HG03039 (cell line): ENCODE data around the gene CLCN7.

Source experiments
- ATAC-seq: cut with Tn5 transposase; IDR thresholded peaks from one replicate; pipeline ENCODE4 v1.9.1; 2021; ENCODE audit warnings: mild to moderate bottlenecking, moderate library complexity; ENCODE audit not compliant: unreplicated experiment

Gene CLCN7

DNA sequence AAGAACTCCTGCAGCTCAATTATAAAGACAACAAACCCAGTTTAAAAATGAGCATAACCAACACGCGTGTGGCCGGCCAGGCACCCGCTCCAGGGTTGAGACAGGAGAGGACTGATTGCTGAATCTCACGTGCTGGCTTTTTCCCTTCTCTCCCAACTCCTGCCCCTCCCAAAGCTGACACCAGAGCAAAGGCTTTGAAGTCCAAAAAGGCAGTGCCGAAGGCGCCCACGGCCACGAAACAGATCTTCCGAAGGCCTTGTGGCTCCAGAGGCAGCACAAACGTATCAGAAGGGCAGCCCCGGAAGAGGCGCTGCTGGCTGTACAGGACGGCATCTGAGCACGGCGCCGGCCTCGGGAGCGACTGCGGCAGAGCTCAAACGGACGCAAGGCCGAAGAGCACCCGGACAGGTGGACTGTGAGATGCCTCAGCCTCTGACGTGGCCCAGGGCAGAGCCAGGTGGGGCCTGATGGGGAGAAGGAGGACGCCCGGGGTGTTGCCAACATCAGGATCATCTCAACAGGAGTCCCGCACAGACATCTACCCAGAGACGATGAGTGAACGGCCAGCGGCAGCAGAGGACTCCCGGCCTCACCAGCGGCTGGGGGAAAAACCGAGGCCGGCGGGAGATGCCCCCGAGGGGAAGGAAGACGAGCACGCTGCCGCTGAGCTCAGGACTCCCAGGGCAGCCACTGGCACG is 10.5 kb downstream of the CLCN7 start:
- ATAC-seq = no peak

- ATAC-seq = no peak
Observed at GRCh38 chr16:1461146-1461545, 13.7 kb downstream of the CLCN7 start.

DNA sequence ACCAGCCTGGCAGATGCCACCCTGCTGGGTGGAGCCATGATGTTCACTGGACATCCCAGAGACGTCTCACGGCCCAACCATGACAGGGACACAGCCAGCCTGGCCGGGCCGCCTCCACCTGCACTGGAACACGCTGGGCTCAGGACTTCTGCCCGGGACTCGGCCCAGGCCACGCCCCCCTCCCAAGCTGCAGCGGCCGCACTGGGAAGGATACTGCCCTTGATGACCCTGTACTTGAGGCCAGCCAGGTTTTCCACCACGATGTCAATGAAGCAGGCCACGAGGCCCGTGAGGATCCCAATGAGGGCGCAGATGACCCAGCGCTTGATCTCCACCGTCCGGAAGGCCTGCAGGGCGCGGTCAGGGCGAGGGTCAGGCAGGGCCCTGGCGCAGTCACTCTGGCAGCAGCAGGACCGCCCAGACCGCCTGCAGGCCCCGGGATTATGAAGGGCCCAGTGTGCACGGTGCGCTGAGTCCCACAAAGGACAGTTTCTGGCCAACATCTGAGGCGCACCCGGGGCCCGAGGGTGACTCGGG is 14.2 kb downstream of the CLCN7 start:
- ATAC-seq = no peak

DNA sequence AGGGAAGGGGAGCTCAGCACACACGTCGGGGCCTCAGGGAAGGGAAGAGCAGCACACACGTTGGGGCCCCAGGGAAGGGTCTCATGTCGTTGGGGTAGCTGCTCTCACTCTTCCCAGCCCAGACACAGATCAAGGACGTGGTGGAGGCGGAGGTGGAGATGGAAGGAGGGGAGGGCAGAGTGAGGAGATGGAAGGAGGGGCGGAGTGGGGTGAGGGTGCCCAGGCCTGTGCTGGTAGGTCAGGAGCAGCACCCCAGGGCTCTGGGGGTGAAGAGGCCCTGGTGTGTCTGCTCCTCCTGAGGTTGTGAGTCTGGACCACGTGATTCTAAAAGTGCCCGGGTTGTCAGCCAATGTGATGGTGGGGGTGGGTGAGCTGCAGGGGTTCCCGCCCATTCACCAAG is 14.9 kb downstream of the CLCN7 start:
- ATAC-seq = no peak

- ATAC-seq = no peak
Observed at GRCh38 chr16:1458977-1459341, 15.9 kb downstream of the CLCN7 start.

- ATAC-seq = no peak
Observed at GRCh38 chr16:1458336-1458976, 16.4 kb downstream of the CLCN7 start.

DNA sequence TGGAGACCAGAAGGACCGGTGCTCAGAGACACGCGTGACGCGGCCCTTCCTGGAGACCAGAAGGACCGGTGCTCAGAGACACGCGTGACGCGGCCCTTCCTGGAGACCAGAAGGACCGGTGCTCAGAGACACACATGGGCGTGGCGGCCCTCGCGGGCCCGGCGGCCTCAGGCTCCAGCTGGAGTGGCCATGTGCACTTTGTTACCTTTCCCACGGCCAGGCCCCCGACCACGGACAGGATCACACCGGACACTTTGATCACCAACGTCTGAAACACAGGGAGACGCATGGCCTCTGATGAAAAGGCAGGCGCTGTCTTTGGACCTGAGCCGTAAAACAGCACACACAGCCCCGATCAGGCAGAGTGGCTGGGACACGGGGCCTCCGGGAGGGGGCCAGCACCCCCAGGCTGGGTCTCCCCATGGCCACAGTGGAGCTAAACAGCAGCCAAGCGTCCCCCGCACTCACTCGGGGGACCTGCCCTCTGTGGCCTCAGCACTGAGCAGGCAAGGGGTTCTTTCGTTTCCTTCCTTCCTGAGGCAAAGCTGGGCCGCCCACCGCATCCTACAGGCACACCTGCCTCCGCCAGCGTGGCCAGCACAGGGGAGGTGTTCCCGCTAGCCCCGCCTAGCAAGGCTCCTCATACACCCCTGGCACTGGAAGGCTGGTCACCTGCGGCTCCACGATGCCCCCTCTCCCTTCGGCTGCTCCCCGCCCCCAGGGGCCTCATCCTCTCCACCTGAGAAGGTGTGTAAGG is 17.2 kb downstream of the CLCN7 start:
- ATAC-seq = no peak

GRCh38 chr16:1456951-1457350 is 17.9 kb downstream of the CLCN7 start:
- no peak for ATAC-seq

DNA sequence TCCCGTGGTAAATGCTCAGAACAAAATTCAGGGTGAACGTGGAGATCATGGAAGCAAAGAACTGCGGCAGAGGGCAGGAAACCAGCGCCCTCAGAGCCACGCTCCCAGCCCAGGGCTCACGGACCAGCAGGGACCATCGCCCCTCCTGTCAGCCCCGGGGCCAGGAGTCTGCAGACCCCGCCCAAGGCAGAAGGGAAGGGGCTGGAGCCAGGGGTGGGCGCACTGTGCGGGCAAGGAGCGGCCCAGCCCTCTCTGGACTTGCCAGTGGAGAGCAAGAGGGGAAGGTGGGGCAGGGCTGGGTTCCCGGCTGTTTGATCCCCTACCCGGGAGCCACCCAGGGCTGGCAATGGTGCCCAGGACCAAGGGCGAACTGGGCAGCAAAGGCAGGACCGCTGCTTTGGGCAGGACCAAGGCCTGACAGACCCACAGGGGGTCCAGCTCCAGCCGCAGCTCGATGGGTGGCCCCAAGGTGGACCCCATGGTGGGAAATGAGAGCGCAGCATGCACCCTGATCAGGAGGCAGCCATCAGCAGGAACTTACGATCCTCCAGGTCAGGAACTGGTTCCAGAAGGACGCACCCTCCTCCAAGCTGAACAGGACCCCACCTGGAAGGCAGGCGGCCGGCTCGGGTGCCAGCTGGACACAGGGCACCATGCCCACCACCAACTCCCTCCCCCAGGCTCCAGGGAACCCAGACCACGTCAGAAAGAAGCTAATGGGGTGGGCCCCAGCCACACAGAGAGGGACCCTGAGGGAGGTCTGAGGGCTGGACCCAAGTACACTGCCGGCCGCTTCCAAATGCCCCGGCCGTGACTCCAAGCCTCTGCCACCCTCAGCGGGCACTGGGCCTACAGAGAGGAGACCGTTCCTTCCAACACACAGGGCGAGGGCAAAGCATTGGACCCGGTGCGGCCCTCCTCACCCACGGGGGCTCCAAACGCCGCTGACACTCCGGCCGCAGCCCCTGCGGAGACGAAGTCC is 19.3 kb downstream of the CLCN7 start:
- no peak for ATAC-seq

DNA sequence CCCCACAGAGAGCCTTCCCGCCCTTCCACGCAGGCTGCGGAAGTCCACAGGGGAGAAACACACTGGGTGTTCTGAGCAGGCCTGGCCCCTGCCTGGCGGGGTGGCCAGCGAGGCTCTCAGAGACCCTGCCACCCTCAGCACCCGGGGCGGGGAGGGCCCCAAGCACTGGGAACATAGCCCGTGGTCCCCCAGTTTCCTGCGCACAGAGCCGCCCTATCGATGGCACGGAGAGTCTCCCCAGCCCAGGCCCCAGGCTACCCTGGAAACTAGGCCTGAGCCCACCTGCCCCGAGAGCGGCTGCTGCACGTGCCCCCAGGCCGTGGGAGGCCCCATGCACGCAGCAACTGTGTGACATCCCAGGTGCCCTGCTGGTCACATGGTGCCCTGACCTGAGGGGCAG is 20.3 kb downstream of the CLCN7 start:
- ATAC-seq = no peak

DNA sequence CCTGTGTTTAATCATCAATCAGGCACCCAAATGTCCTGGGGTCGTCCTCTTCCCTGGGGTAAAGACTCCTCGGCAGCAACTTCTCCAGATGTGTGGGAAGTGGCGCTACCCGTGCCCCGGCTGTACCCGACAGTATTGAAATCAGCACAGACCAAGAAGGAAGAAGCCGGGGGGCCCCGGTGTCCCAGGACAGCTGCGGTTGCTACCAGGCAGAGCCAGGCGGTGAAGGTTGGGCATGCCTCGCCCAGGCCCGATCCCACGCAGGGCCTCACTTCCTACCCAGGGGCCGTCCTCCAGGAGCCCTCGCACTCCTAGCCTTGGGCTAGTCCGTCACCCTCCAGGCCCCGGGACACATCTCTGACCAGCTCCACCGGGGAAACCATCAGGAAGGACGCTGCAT is 21.5 kb downstream of the CLCN7 start:
- no peak for ATAC-seq

DNA sequence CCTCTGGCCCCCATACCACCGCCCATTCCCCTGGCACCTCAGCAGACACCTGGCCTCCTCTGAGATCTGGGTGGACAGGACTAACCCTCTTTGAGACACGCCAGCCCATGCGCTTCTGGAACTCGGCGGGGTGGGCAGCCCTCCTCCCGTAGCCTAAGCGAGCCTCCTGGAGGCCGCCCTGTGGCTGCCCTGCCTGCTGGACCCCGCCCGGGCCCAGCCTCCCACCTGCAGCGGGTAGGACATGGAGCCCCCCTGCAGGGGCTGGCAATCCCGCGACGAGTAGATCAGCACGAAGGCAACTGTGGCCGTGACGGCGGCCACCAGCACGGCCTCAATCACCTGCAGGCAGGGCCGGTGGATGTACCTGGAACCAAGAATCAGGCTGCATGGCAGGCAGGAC is 22.3 kb downstream of the CLCN7 start:
- ATAC-seq = no peak

DNA sequence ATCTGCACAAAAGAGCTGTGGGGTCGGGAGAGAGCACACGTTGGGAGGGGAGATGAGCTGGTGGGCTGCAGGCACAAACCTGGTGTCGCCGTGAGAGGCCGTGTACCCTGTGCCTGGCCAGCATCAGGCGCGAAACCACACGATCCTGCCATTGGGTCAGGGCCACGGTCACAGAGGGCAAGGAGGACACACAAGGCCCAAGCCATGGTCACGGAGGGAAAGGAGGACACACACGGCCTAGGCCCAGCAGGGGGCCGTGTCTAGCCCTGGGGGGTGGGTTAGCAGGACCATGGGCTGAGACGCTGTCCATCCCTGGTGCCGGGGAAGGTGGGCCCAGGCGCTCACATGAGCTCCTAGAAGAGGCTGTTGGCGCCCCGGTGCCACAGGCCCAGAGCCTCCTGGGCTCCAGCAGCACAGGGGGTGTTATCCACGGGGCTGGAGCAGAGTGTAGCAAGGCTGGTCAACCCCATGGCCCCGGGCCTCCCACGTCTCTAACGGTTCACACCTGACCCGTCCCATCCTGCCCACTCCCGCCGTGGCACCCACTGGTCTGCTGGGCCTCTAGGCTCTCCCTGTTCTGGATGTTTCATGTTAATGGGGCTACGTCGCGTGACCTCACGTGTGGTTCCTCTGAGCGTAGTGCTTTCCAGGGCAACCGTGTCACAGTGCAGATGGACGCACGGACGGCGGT is 23.0 kb downstream of the CLCN7 start:
- ATAC-seq = no peak

GRCh38 chr16:1450841-1451240 is 24.0 kb downstream of the CLCN7 start:
- ATAC-seq = no peak

GRCh38 chr16:1450218-1450617 is 24.6 kb downstream of the CLCN7 start:
- no peak for ATAC-seq

DNA sequence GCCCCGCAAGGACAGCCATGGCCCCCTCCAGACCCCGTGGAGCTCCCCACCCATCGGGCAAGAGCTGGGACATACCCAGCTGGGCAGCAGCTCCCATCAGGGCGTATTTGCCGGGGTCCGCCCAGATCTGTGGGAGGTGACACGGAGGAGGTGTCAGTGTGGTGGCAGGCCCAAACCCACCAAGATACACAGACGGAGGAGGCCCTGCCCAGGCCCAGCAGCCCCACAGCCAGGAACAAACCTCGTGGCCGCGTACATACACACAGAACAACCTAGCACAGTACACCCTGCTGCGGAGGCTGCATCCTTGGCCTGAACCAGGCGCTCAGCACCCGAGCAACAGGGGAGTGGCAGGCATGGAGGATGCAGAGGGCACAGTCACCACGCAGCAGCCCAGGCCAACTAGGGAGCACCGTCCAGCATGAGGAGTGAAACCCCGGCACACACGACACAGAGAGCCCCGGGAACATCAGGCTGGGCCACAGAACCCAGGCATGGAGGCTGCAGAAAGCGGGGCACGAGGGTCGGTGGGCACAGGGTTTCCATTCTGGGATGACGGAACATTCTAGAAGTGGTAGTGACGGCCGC is 25.5 kb downstream of the CLCN7 start:
- no peak for ATAC-seq

GRCh38 chr16:1448536-1449116 is 26.2 kb downstream of the CLCN7 start:
- ATAC-seq = no peak

GRCh38 chr16:1447965-1448364 is 26.9 kb downstream of the CLCN7 start:
- ATAC-seq = no peak

DNA sequence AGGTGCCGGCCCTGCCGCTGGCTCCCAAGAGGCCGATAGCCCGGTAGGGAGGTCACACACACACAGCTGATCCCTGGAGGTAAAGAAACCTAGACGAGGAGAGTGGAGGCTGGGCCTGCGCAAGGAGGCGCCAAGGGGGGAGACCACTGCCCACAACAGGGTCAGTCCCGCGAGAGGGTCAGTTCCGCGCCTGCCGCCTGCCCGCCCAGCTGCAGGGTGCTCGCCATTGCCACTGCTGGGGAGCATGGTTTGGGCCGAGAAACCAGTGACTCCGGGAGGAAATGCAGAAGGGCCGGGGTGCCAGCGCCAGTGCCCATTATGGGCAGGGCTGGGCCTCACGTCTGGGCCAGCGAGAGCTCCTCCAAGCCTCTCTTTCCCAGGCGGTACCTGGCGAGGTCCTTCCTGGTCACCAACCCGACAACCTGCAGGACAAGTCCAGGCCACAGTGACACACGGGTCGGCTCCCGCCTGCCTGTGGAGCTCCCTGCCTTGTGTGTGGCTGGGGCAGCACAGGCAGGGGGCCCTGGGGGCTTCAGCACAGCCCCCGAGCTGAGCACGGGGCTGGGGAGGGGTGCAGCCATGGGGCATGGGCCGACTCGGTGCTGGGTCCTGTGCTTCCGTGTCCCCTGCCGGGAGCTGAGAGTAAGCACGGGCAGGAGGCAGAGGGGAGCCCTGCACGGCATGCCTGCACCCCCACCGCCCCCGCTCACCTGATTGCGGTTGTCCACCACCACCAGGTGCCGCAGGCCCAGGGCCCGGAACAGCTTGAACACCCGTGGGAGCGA is 28.3 kb downstream of the CLCN7 start:
- no peak for ATAC-seq
